Measurements from ENCODE around the gene BCR. TPM values are rescaled to one million over a fixed set of nuclear protein-coding genes. Genes with fewer than 3 reads are reported as not detected.

BCR gene
- total and polyA plus RNA-seq, 2 donors from 2014 or later = 45.0 to 97.7 TPM

- intact Hi-C loops (cut with DNase I) = no loop called here
- Histone ChIP-seq H3K9ac (ENCODE audit: low read length in 3 of 3) (no peak overlapping the region), H3K27me3 (ENCODE audit: control insufficient read depth, insufficient read depth, low read length) (no peaks in the 10 kb centered on the region), H3K27ac (ENCODE audit: low read depth in 2 of 2, low read length in 2 of 2) (no peak overlapping the region), H3K4me1 (ENCODE audit: control insufficient read depth in 2 of 3, insufficient read depth in 2 of 3, low read depth in 1 of 3, low read length in 3 of 3) (peaks cover 0 to 3% (median 0%) of the 10 kb centered on the region in 3 donors), H3K36me3 (ENCODE audit: control insufficient read depth in 2 of 3, insufficient read depth in 3 of 3, low read length in 3 of 3) (peaks cover 0 to 15% (median 9%) of the 10 kb centered on the region in 3 donors), H3K4me3 (ENCODE audit: low read length in 3 of 3) (no peak overlapping the region), H3K9me3 (ENCODE audit: control insufficient read depth in 2 of 3, insufficient read depth in 1 of 3, low read length in 3 of 3) (no peaks in the 10 kb centered on the region)
- no peak for FAIRE-seq
- no peak for DNase-seq
- TF ChIP-seq CTCF (IDR thresholded peaks at IDR 0.05; ENCODE audit: borderline replicate concordance, extremely low read depth, insufficient read depth) = no peak
These were observed 25.8 kb upstream of the BCR start for GRCh38 chr22:23154461-23154860.

GRCh38 chr22:23155143-23155542 is 25.2 kb upstream of the BCR start:
- Histone ChIP-seq H3K9me3 (ENCODE audit: control insufficient read depth in 2 of 3, insufficient read depth in 1 of 3, low read length in 3 of 3) (no peaks in the 10 kb centered on the region), H3K36me3 (ENCODE audit: control insufficient read depth in 2 of 3, insufficient read depth in 3 of 3, low read length in 3 of 3) (peaks cover 0 to 9% (median 7%) of the 10 kb centered on the region in 3 donors), H3K27ac (ENCODE audit: low read depth in 2 of 2, low read length in 2 of 2) (no peak overlapping the region), H3K4me3 (ENCODE audit: low read length in 3 of 3) (no peak overlapping the region), H3K9ac (ENCODE audit: low read length in 3 of 3) (no peak overlapping the region), H3K4me1 (ENCODE audit: control insufficient read depth in 2 of 3, insufficient read depth in 2 of 3, low read depth in 1 of 3, low read length in 3 of 3) (peaks cover 0 to 3% (median 0%) of the 10 kb centered on the region in 3 donors), H3K27me3 (ENCODE audit: control insufficient read depth, insufficient read depth, low read length) (no peaks in the 10 kb centered on the region)
- DNase-seq = no peak
- intact Hi-C loops (cut with DNase I) = no loop called here
- FAIRE-seq = no peak
- no peak for TF ChIP-seq CTCF (IDR thresholded peaks at IDR 0.05; ENCODE audit: borderline replicate concordance, extremely low read depth, insufficient read depth)

GRCh38 chr22:23155831-23156230 is 24.5 kb upstream of the BCR start:
- Histone ChIP-seq H3K4me1 (ENCODE audit: control insufficient read depth in 2 of 3, insufficient read depth in 2 of 3, low read depth in 1 of 3, low read length in 3 of 3) (peaks cover 0 to 3% (median 0%) of the 10 kb centered on the region in 3 donors), H3K36me3 (ENCODE audit: control insufficient read depth in 2 of 3, insufficient read depth in 3 of 3, low read length in 3 of 3) (peaks cover 0 to 9% (median 6%) of the 10 kb centered on the region in 3 donors), H3K27ac (ENCODE audit: low read depth in 2 of 2, low read length in 2 of 2) (no peak overlapping the region), H3K9ac (ENCODE audit: low read length in 3 of 3) (no peak overlapping the region), H3K9me3 (ENCODE audit: control insufficient read depth in 2 of 3, insufficient read depth in 1 of 3, low read length in 3 of 3) (no peaks in the 10 kb centered on the region), H3K27me3 (ENCODE audit: control insufficient read depth, insufficient read depth, low read length) (no peaks in the 10 kb centered on the region), H3K4me3 (ENCODE audit: low read length in 3 of 3) (no peak overlapping the region)
- intact Hi-C loops (cut with DNase I) = no loop called here
- no peak for TF ChIP-seq CTCF (IDR thresholded peaks at IDR 0.05; ENCODE audit: borderline replicate concordance, extremely low read depth, insufficient read depth)
- no peak for FAIRE-seq
- no peak for DNase-seq

- peaks cover 0 to 9% (median 1%) of the 10 kb centered on the region in 3 donors for H3K36me3 ChIP-seq (ENCODE audit: control insufficient read depth in 2 of 3, insufficient read depth in 3 of 3, low read length in 3 of 3)
- DNase-seq = no peak
These were observed 24.0 kb upstream of the BCR start for GRCh38 chr22:23156286-23156685.

More at GRCh38 chr22:23156286-23156685, 24.0 kb upstream of the BCR start:
- Histone ChIP-seq H3K9ac (ENCODE audit: low read length in 3 of 3) (no peak overlapping the region), H3K9me3 (ENCODE audit: control insufficient read depth in 2 of 3, insufficient read depth in 1 of 3, low read length in 3 of 3) (no peaks in the 10 kb centered on the region), H3K4me3 (ENCODE audit: low read length in 3 of 3) (no peak overlapping the region), H3K27ac (ENCODE audit: low read depth in 2 of 2, low read length in 2 of 2) (no peak overlapping the region), H3K4me1 (ENCODE audit: control insufficient read depth in 2 of 3, insufficient read depth in 2 of 3, low read depth in 1 of 3, low read length in 3 of 3) (peaks cover 0 to 3% (median 0%) of the 10 kb centered on the region in 3 donors), H3K27me3 (ENCODE audit: control insufficient read depth, insufficient read depth, low read length) (no peaks in the 10 kb centered on the region)
- no peak for TF ChIP-seq CTCF (IDR thresholded peaks at IDR 0.05; ENCODE audit: borderline replicate concordance, extremely low read depth, insufficient read depth)
- no peak for FAIRE-seq
- intact Hi-C loops (cut with DNase I) = no loop called here
